ENCODE data around the gene MAPK11. TPM values are rescaled to one million over a fixed set of nuclear protein-coding genes. Genes with fewer than 3 reads are reported as not detected.

MAPK11 gene
- total RNA-seq, 2 donors from 2014 or later, result 3.7 to 4.0 TPM

GRCh38 chr22:50289151-50289941 lies 19.2 kb upstream of the MAPK11 start:
- DNase-seq (ENCODE audit: low spot score), result no peak
- no peaks in the 10 kb centered on the region for H3K9me3 ChIP-seq
- no peaks in the 10 kb centered on the region for H3K27me3 ChIP-seq
- H3K36me3 ChIP-seq, result peaks cover 54% of the 10 kb centered on the region
- TF ChIP-seq CTCF (IDR thresholded peaks at IDR 0.05), result no peak
- no peak overlapping the region for H3K27ac ChIP-seq
- H3K4me3 ChIP-seq, result no peak overlapping the region
- H3K4me1 ChIP-seq, result peaks cover 0 to 22% of the 10 kb centered on the region in 2 donors

- Histone ChIP-seq H3K36me3 (peaks cover 68% of the 10 kb centered on the region), H3K27ac (no peak overlapping the region), H3K9me3 (no peaks in the 10 kb centered on the region), H3K4me3 (no peak overlapping the region), H3K27me3 (no peaks in the 10 kb centered on the region), H3K4me1 (peaks cover 0 to 11% of the 10 kb centered on the region in 2 donors)
- DNase-seq (ENCODE audit: low spot score), result no peak
- TF ChIP-seq CTCF (IDR thresholded peaks at IDR 0.05), result no peak
Observed at GRCh38 chr22:50287731-50288130, 17.6 kb upstream of the MAPK11 start.

GRCh38 chr22:50286701-50287318 lies 16.6 kb upstream of the MAPK11 start:
- DNase-seq (ENCODE audit: low spot score), result no peak
- Histone ChIP-seq H3K4me3 (no peak overlapping the region), H3K4me1 (peaks cover 0 to 13% of the 10 kb centered on the region in 2 donors), H3K36me3 (peaks cover 77% of the 10 kb centered on the region), H3K9me3 (no peaks in the 10 kb centered on the region), H3K27me3 (no peaks in the 10 kb centered on the region), H3K27ac (no peak overlapping the region)
- TF ChIP-seq CTCF (IDR thresholded peaks at IDR 0.05), result no peak

GRCh38 chr22:50286275-50286674 lies 16.1 kb upstream of the MAPK11 start:
- no peak for TF ChIP-seq CTCF (IDR thresholded peaks at IDR 0.05)
- peaks cover 82% of the 10 kb centered on the region for H3K36me3 ChIP-seq

GRCh38 chr22:50285568-50286229 lies 15.5 kb upstream of the MAPK11 start:
- Histone ChIP-seq H3K27me3 (no peaks in the 10 kb centered on the region), H3K4me1 (peaks cover 0 to 18% of the 10 kb centered on the region in 2 donors), H3K36me3 (peaks cover 88% of the 10 kb centered on the region), H3K4me3 (no peak overlapping the region), H3K9me3 (no peaks in the 10 kb centered on the region), H3K27ac (no peak overlapping the region)
- no peak for TF ChIP-seq CTCF (IDR thresholded peaks at IDR 0.05)
- DNase-seq (ENCODE audit: low spot score), result no peak

More at GRCh38 chr22:50286275-50286674, 16.1 kb upstream of the MAPK11 start:
- no peaks in the 10 kb centered on the region for H3K27me3 ChIP-seq
- no peak overlapping the region for H3K27ac ChIP-seq
- no peak for DNase-seq (ENCODE audit: low spot score)
- no peaks in the 10 kb centered on the region for H3K9me3 ChIP-seq
- H3K4me1 ChIP-seq, result peaks cover 0 to 18% of the 10 kb centered on the region in 2 donors
- no peak overlapping the region for H3K4me3 ChIP-seq

Measured in right atrium auricular region (tissue), 2 donors.